ENCODE measurements around the gene POC1B. TPM values are rescaled to one million over a fixed set of nuclear protein-coding genes. Genes with fewer than 3 reads are reported as not detected.
A peak's percentile ranks its signal among the peaks of the same experiment; 100 is the strongest.

Gene POC1B
- total and polyA plus RNA-seq, 4 donors = 5.0 to 28.2 (median 7.6) TPM

DNA sequence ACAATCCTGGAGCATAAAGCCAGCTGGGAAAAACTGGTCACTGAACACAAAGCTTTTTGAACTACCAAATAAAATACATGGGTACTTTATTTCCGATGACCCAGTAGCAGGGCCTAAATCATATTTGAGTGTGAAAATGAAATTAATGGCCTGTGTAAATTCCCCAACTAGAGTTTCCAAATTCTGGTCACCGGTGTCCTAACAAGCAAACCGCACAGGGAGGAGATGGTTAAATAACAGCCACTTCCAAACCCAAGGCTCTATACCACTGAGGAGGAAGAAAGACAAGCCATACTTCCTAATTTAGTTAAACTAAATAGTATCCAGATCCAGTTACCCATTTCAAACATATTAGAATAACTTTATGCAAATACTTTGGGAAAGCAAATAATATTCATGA, 133.5 kb downstream of the POC1B start:
- peaks cover 10 to 34% (median 21%) of the 10 kb centered on the region in 4 donors for H3K4me1 ChIP-seq (ENCODE audit: control insufficient read depth in 4 of 4, insufficient read depth in 4 of 4, low read length in 3 of 4)
- no peak overlapping the region for H3K27ac ChIP-seq (ENCODE audit: low read depth in 1 of 2, low read length in 2 of 2)
- no peak overlapping the region for H3K9ac ChIP-seq (ENCODE audit: low read depth in 1 of 2, low read length in 2 of 2)

DNA sequence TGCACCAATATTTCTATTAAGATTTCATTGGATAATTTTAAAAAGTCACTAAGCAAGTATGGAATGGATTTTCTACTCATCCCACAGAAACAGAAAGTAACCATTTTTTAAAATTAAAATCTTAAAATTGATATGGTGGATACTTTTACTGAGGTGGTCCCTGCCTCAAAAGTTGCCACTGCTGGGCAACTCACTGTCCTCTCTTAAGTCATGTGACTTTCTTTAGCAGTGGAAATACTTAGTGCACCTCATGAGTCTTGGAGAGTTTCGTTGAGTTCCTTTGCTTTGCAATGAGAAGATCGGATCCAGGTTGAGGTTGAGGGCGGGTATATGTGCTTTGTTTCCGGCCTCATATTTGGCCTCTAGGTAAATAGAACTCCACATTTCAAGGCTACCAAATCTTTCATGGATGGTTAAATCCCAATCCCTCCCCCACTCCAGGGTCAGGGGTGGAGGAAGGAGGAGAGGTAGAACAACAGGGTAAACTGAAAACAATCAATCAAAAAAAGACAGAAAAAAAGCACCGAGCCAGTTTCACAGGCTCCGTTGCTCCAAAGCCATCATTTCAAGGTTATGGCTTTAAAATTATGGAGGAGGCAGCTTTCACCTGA, 134.0 kb downstream of the POC1B start:
- Histone ChIP-seq H3K9me3 (ENCODE audit: control insufficient read depth in 4 of 4, low read length in 3 of 4) (no peaks in the 10 kb centered on the region), H3K9ac (ENCODE audit: low read depth in 1 of 2, low read length in 2 of 2) (no peak overlapping the region), H3K27me3 (ENCODE audit: control insufficient read depth in 4 of 4, insufficient read depth in 4 of 4, low read length in 3 of 4) (no peaks in the 10 kb centered on the region), H3K4me3 (ENCODE audit: low read depth in 1 of 3, low read length in 3 of 3) (no peak overlapping the region), H3K27ac (ENCODE audit: low read depth in 1 of 2, low read length in 2 of 2) (peak overlapping the region in 1 of 2 donors; percentile 97), H3K36me3 (ENCODE audit: control insufficient read depth in 4 of 4, insufficient read depth in 3 of 4, low read depth in 1 of 4, low read length in 3 of 4) (peaks cover 0 to 2% (median 0%) of the 10 kb centered on the region in 4 donors), H3K4me1 (ENCODE audit: control insufficient read depth in 4 of 4, insufficient read depth in 4 of 4, low read length in 3 of 4) (peaks cover 10 to 34% (median 21%) of the 10 kb centered on the region in 4 donors)
- no peak for DNase-seq (ENCODE audit: low spot score)
- TF ChIP-seq, protein P1, sequence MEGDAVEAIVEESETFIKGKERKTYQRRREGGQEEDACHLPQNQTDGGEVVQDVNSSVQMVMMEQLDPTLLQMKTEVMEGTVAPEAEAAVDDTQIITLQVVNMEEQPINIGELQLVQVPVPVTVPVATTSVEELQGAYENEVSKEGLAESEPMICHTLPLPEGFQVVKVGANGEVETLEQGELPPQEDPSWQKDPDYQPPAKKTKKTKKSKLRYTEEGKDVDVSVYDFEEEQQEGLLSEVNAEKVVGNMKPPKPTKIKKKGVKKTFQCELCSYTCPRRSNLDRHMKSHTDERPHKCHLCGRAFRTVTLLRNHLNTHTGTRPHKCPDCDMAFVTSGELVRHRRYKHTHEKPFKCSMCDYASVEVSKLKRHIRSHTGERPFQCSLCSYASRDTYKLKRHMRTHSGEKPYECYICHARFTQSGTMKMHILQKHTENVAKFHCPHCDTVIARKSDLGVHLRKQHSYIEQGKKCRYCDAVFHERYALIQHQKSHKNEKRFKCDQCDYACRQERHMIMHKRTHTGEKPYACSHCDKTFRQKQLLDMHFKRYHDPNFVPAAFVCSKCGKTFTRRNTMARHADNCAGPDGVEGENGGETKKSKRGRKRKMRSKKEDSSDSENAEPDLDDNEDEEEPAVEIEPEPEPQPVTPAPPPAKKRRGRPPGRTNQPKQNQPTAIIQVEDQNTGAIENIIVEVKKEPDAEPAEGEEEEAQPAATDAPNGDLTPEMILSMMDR (IDR thresholded peaks at IDR 0.05; ENCODE audit: low read depth, low read length, missing input control) = no peak
- TF ChIP-seq HNF4G (IDR thresholded peaks at IDR 0.05) (no peak), HNF4A (conservative IDR thresholded peaks at IDR 0.05) (no peak), GABPA (IDR thresholded peaks at IDR 0.05 in 1 of 2, conservative IDR thresholded peaks at IDR 0.05 in 1 of 2) (no peak), FOXA1 (IDR thresholded peaks at IDR 0.05) (no peak), SP1 (IDR thresholded peaks at IDR 0.05) (no peak), TAF1 (conservative IDR thresholded peaks at IDR 0.05) (no peak), YY1 (IDR thresholded peaks at IDR 0.05) (no peak)
- TF ChIP-seq, protein P2, sequence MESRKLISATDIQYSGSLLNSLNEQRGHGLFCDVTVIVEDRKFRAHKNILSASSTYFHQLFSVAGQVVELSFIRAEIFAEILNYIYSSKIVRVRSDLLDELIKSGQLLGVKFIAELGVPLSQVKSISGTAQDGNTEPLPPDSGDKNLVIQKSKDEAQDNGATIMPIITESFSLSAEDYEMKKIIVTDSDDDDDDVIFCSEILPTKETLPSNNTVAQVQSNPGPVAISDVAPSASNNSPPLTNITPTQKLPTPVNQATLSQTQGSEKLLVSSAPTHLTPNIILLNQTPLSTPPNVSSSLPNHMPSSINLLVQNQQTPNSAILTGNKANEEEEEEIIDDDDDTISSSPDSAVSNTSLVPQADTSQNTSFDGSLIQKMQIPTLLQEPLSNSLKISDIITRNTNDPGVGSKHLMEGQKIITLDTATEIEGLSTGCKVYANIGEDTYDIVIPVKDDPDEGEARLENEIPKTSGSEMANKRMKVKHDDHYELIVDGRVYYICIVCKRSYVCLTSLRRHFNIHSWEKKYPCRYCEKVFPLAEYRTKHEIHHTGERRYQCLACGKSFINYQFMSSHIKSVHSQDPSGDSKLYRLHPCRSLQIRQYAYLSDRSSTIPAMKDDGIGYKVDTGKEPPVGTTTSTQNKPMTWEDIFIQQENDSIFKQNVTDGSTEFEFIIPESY (IDR thresholded peaks at IDR 0.05) = no peak
- TF ChIP-seq, protein P3, sequence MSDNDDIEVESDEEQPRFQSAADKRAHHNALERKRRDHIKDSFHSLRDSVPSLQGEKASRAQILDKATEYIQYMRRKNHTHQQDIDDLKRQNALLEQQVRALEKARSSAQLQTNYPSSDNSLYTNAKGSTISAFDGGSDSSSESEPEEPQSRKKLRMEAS (IDR thresholded peaks at IDR 0.05) = no peak
- TF ChIP-seq, protein P4, sequence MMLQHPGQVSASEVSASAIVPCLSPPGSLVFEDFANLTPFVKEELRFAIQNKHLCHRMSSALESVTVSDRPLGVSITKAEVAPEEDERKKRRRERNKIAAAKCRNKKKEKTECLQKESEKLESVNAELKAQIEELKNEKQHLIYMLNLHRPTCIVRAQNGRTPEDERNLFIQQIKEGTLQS (IDR thresholded peaks at IDR 0.05) = no peak
- TF ChIP-seq, protein P5, sequence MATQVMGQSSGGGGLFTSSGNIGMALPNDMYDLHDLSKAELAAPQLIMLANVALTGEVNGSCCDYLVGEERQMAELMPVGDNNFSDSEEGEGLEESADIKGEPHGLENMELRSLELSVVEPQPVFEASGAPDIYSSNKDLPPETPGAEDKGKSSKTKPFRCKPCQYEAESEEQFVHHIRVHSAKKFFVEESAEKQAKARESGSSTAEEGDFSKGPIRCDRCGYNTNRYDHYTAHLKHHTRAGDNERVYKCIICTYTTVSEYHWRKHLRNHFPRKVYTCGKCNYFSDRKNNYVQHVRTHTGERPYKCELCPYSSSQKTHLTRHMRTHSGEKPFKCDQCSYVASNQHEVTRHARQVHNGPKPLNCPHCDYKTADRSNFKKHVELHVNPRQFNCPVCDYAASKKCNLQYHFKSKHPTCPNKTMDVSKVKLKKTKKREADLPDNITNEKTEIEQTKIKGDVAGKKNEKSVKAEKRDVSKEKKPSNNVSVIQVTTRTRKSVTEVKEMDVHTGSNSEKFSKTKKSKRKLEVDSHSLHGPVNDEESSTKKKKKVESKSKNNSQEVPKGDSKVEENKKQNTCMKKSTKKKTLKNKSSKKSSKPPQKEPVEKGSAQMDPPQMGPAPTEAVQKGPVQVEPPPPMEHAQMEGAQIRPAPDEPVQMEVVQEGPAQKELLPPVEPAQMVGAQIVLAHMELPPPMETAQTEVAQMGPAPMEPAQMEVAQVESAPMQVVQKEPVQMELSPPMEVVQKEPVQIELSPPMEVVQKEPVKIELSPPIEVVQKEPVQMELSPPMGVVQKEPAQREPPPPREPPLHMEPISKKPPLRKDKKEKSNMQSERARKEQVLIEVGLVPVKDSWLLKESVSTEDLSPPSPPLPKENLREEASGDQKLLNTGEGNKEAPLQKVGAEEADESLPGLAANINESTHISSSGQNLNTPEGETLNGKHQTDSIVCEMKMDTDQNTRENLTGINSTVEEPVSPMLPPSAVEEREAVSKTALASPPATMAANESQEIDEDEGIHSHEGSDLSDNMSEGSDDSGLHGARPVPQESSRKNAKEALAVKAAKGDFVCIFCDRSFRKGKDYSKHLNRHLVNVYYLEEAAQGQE (IDR thresholded peaks at IDR 0.05) = no peak
- WGBS = 93% methylated on average over 6 of the region's 6 CpGs

More for the DNA sequence above, 133.5 kb downstream of the POC1B start:
- no peak for DNase-seq (ENCODE audit: low spot score)
- Histone ChIP-seq H3K4me3 (ENCODE audit: low read depth in 1 of 3, low read length in 3 of 3) (no peak overlapping the region), H3K9me3 (ENCODE audit: control insufficient read depth in 4 of 4, low read length in 3 of 4) (no peaks in the 10 kb centered on the region), H3K27me3 (ENCODE audit: control insufficient read depth in 4 of 4, insufficient read depth in 4 of 4, low read length in 3 of 4) (no peaks in the 10 kb centered on the region), H3K36me3 (ENCODE audit: control insufficient read depth in 4 of 4, insufficient read depth in 3 of 4, low read depth in 1 of 4, low read length in 3 of 4) (peaks cover 0 to 2% (median 0%) of the 10 kb centered on the region in 4 donors)
- WGBS = 95% methylated on average over 3 of the region's 3 CpGs
- TF ChIP-seq RXRA (IDR thresholded peaks at IDR 0.05) = no peak
